Astrocyte (in vitro differentiated cells and primary cell): ENCODE data around the gene HMG20A. TPM values are rescaled to one million over a fixed set of nuclear protein-coding genes. Genes with fewer than 3 reads are reported as not detected.

Experiments used
- DNase-seq: peaks from one replicate; pipeline ENCODE4 v3.0.0-alpha.2; 2010; ENCODE audit warnings: low read depth
- FAIRE-seq: peaks from 2 replicates; lab custom pipeline; 2011; peaks lifted over from hg19 to GRCh38; lab: Jason Lieb, UNC
- H2AFZ ChIP-seq: 2 replicates; pipeline ENCODE4 v1.6.0; 2012; ENCODE audit warnings: low read depth, low read length, inconsistent platforms
- H3K27ac ChIP-seq: 2 replicates; pipeline ENCODE4 v1.5.1; 2011; ENCODE audit warnings: low read depth, low read length, inconsistent platforms
- H3K27me3 ChIP-seq: 2 replicates; pipeline ENCODE4 v1.6.0; 2011; ENCODE audit warnings: low read length, inconsistent platforms; ENCODE audit not compliant: insufficient read depth
- H3K36me3 ChIP-seq: 2 replicates; pipeline ENCODE4 v1.5.1; 2011; ENCODE audit warnings: low read length, inconsistent platforms; ENCODE audit not compliant: insufficient read depth
- H3K4me1 ChIP-seq: 2 replicates; pipeline ENCODE4 v1.5.1; 2011; ENCODE audit warnings: low read length, inconsistent platforms; ENCODE audit not compliant: insufficient read depth
- H3K4me2 ChIP-seq: 2 replicates; pipeline ENCODE4 v1.6.0; 2012; ENCODE audit warnings: low read length, inconsistent platforms
- H3K4me3 ChIP-seq: 2 replicates; pipeline ENCODE4 v1.5.1; 2011; ENCODE audit warnings: low read depth, mild to moderate bottlenecking, low read length, inconsistent platforms; ENCODE audit not compliant: insufficient read depth
- H3K79me2 ChIP-seq: 2 replicates; pipeline ENCODE4 v1.6.0; 2012; ENCODE audit warnings: mild to moderate bottlenecking, low read length, inconsistent platforms; ENCODE audit not compliant: insufficient read depth
- H3K9ac ChIP-seq: 2 replicates; pipeline ENCODE4 v1.6.0; 2012; ENCODE audit warnings: mild to moderate bottlenecking, low read length, inconsistent platforms
- H3K9me3 ChIP-seq: 2 replicates; pipeline ENCODE4 v1.5.1; 2012; ENCODE audit warnings: low read depth, mild to moderate bottlenecking, low read length, inconsistent platforms; ENCODE audit not compliant: insufficient read depth
- H4K20me1 ChIP-seq: 2 replicates; pipeline ENCODE4 v1.6.0; 2012; ENCODE audit warnings: low read length, inconsistent platforms; ENCODE audit not compliant: insufficient read depth
- H3K27ac Mint-ChIP-seq: one replicate; pipeline ENCODE4 v1.8.0; 2021; ENCODE audit warnings: mild to moderate bottlenecking, mixed read lengths; ENCODE audit not compliant: unreplicated experiment
- H3K27me3 Mint-ChIP-seq: one replicate; pipeline ENCODE4 v1.8.0; 2021; ENCODE audit warnings: low read depth, mixed read lengths; ENCODE audit not compliant: unreplicated experiment
- H3K36me3 Mint-ChIP-seq: one replicate; pipeline ENCODE4 v1.8.0; 2021; ENCODE audit warnings: low read depth, mixed read lengths; ENCODE audit not compliant: unreplicated experiment
- H3K4me1 Mint-ChIP-seq: one replicate; pipeline ENCODE4 v1.8.0; 2021; ENCODE audit warnings: low read depth, mixed read lengths; ENCODE audit not compliant: unreplicated experiment
- H3K4me3 Mint-ChIP-seq: one replicate; pipeline ENCODE4 v1.8.0; 2021; ENCODE audit warnings: mild to moderate bottlenecking, moderate library complexity, mixed read lengths; ENCODE audit not compliant: unreplicated experiment
- H3K9me3 Mint-ChIP-seq: one replicate; pipeline ENCODE4 v1.8.0; 2021; ENCODE audit warnings: mild to moderate bottlenecking, mixed read lengths; ENCODE audit not compliant: unreplicated experiment
- EZH2 ChIP-seq: IDR thresholded peaks from 2 replicates; pipeline ENCODE4 v1.6.1; 2012; ENCODE audit warnings: mild to moderate bottlenecking, low read length, inconsistent platforms; ENCODE audit not compliant: insufficient read depth
- total RNA-seq: library from RNA; stranded (reverse); gene quantifications from 2 replicates; pipeline ENCODE4 v1.2.1, GENCODE V29; 2021
- TF ChIP-seq, protein P1 (sequence below): IDR thresholded peaks from 2 replicates; pipeline ENCODE4 v1.5.1; 2011; ENCODE audit warnings: low read depth, mild to moderate bottlenecking, inconsistent platforms, low read length, moderate library complexity; ENCODE audit not compliant: insufficient read depth

The HMG20A gene
- total RNA-seq, 1 donor from 2014 or later, result 47.4 TPM

DNA sequence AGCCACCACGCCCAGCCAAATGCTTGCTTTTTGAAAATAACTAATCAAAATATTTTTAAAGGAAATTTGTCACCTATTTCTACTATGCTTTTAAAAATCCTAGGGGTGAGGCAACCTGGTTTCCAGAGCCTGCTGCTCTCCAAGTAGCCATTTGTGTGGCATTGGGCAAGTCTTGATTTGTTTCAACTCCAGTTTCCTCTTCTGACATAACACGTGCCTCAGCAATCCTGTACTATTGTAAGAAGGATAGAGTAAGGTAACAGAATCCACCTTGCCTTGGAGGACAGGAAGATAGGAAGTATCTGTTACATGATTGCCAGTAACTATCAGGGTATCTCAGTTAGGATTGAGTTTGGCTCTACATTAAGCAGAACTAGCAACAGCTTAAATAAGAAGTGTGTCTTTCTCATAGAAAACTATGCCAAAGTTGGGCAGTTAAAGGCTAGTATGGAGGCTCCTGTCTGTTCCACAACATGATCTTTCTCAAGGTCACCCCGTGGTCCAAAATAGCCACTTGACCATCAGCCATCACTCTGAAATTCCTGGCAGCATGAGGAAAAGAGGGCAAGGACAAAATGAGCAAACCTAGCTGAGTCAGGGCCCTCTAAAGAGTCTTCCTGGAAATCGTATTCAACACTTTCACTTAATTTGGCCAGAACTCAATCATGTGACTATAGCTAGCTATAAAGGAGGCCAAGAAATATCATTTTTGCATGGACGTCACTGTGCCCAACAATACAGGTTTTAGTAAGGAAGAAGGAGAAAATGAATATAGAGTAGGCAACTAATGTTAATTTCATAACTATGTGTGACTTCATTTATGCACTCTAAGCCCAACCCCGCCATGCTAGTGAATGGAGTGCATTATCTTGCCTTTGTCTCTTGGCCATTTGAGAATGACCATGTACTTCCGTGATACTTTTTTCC lies 66.1 kb downstream of the HMG20A start:
- no peak overlapping the region for H3K4me3 Mint-ChIP-seq

GRCh38 chr15:77487469-77487842 lies 66.8 kb downstream of the HMG20A start:
- no peaks in the 10 kb centered on the region for H4K20me1 ChIP-seq
- DNase-seq (no peak), FAIRE-seq (no peak)
- peaks cover 19% of the 10 kb centered on the region for H3K4me1 ChIP-seq
- H3K9me3 ChIP-seq, result no peaks in the 10 kb centered on the region
- no peak overlapping the region for H3K4me3 Mint-ChIP-seq
- no peak for TF ChIP-seq EZH2
- TF ChIP-seq, protein P1, sequence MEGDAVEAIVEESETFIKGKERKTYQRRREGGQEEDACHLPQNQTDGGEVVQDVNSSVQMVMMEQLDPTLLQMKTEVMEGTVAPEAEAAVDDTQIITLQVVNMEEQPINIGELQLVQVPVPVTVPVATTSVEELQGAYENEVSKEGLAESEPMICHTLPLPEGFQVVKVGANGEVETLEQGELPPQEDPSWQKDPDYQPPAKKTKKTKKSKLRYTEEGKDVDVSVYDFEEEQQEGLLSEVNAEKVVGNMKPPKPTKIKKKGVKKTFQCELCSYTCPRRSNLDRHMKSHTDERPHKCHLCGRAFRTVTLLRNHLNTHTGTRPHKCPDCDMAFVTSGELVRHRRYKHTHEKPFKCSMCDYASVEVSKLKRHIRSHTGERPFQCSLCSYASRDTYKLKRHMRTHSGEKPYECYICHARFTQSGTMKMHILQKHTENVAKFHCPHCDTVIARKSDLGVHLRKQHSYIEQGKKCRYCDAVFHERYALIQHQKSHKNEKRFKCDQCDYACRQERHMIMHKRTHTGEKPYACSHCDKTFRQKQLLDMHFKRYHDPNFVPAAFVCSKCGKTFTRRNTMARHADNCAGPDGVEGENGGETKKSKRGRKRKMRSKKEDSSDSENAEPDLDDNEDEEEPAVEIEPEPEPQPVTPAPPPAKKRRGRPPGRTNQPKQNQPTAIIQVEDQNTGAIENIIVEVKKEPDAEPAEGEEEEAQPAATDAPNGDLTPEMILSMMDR, result no peak
- no peaks in the 10 kb centered on the region for H3K27me3 ChIP-seq
- H3K27ac ChIP-seq, result no peak overlapping the region
- H3K79me2 ChIP-seq, result no peaks in the 10 kb centered on the region
- no peak overlapping the region for H3K4me2 ChIP-seq
- H3K9ac ChIP-seq, result no peak overlapping the region
- H3K36me3 Mint-ChIP-seq, result peaks cover 15% of the 10 kb centered on the region
- no peak overlapping the region for H3K27ac Mint-ChIP-seq
- H3K27me3 Mint-ChIP-seq, result no peaks in the 10 kb centered on the region
- peaks cover 20% of the 10 kb centered on the region for H3K4me1 Mint-ChIP-seq
- no peak overlapping the region for H3K4me3 ChIP-seq
- H3K9me3 Mint-ChIP-seq, result no peaks in the 10 kb centered on the region
- H2AFZ ChIP-seq, result no peak overlapping the region
- peaks cover 4% of the 10 kb centered on the region for H3K36me3 ChIP-seq

More for the DNA sequence above, 66.1 kb downstream of the HMG20A start:
- H3K4me1 ChIP-seq, result peaks cover 26% of the 10 kb centered on the region
- H3K27me3 ChIP-seq, result no peaks in the 10 kb centered on the region
- no peak overlapping the region for H3K4me2 ChIP-seq
- H4K20me1 ChIP-seq, result no peaks in the 10 kb centered on the region
- Mint-ChIP-seq H3K27me3 (no peaks in the 10 kb centered on the region), H3K36me3 (peaks cover 15% of the 10 kb centered on the region), H3K9me3 (no peaks in the 10 kb centered on the region), H3K4me1 (peaks cover 22% of the 10 kb centered on the region), H3K27ac (no peak overlapping the region)
- no peak overlapping the region for H3K27ac ChIP-seq
- peak; percentile 14 for DNase-seq
- peaks cover 4% of the 10 kb centered on the region for H3K36me3 ChIP-seq
- FAIRE-seq, result no peak
- TF ChIP-seq, protein P1, result no peak
- no peak for TF ChIP-seq EZH2
- H3K9ac ChIP-seq, result no peak overlapping the region
- H3K9me3 ChIP-seq, result no peaks in the 10 kb centered on the region
- H3K4me3 ChIP-seq, result no peak overlapping the region
- H3K79me2 ChIP-seq, result no peaks in the 10 kb centered on the region
- no peak overlapping the region for H2AFZ ChIP-seq

DNA sequence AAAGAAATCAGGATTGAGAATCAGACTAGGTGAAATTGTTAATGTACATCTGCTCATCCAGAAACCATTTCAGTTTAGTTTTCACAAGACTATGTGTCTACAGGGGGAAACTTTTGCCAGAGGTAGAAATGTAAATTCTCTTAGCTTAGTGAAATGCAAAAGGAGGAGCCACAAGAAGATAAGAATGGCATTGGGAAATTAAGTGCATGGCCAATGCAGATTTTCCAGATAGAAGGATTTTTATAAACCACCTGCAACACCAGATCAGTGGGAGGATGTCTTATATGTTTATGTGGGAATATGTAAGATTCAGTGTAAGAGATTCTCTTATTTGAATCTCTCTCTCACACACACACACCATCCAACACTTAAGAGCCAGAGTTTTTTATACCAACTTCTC lies 67.2 kb downstream of the HMG20A start:
- Histone ChIP-seq H3K9ac (no peak overlapping the region), H3K27ac (no peak overlapping the region), H2AFZ (no peak overlapping the region), H3K36me3 (peaks cover 4% of the 10 kb centered on the region), H4K20me1 (no peaks in the 10 kb centered on the region), H3K4me2 (no peak overlapping the region), H3K4me1 (peaks cover 15% of the 10 kb centered on the region), H3K27me3 (no peaks in the 10 kb centered on the region), H3K79me2 (no peaks in the 10 kb centered on the region), H3K9me3 (no peaks in the 10 kb centered on the region), H3K4me3 (no peak overlapping the region)
- Mint-ChIP-seq H3K27ac (no peak overlapping the region), H3K4me1 (peaks cover 17% of the 10 kb centered on the region), H3K27me3 (no peaks in the 10 kb centered on the region), H3K9me3 (no peaks in the 10 kb centered on the region), H3K36me3 (peaks cover 14% of the 10 kb centered on the region), H3K4me3 (no peak overlapping the region)
- DNase-seq (no peak), FAIRE-seq (no peak)
- TF ChIP-seq, protein P1, result no peak
- no peak for TF ChIP-seq EZH2
